ENCODE results near the gene GRIN1.

The GRIN1 gene

DNA sequence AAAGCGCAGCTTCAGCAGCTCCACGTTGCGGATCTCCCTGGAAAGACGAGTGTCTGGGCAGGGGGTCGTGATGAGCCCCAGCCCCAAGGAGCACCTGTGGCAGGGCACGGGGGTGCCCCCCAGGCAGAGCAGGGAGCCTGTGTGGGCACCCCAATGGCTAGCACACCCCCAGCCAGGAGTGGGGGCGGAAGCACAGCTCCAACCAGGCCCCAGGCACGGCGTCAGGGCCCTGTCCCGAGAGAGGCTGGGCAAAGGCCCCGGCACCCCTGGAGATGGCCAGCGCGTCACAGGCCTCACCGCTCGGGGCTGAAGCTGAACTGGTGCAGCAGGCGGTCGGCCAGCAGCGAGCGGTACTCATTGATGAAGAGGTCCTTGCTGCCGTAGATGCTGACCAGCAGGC lies 41.5 kb downstream of the GRIN1 start:
- DNase-seq = no peak

DNA sequence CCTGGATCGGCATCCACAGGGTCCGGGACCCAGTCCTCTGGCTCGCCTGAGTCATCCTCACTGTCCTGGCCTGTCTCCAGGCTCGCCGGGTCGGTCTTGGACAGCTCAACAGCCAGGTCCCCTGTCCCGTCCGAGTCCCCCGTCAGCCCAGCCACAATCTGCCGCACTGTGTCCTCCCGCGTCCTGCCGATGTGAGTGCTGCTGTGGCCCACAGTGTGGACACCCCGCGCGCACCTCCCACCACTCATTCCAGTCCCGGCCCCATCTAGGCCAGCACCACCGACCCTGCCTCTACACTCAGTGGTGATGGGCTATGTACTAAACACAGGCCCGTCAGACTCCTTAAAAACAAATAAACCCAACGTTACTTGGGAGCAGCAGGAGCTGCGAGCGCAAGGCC lies 42.7 kb downstream of the GRIN1 start:
- no peak for DNase-seq

DNA sequence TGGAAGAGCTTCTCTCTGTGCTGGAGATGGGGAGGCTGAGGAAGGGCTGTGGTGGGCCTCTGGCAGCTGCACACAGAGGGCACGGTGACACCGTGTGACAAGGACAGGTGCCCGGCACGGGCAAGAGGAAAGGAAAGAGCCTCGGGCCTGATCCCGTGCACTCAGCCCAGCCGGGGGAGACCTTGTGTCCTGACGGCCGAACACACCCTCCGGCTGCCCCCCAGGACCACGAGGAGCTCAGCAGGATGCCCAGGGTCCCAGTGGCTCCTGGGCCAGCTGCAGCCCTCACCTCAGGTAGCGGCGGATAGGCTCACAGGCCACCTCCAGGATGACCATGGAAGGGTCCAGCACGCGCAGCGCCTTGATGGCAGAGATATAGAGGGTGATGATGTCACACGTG lies 43.9 kb downstream of the GRIN1 start:
- no peak for DNase-seq

DNA sequence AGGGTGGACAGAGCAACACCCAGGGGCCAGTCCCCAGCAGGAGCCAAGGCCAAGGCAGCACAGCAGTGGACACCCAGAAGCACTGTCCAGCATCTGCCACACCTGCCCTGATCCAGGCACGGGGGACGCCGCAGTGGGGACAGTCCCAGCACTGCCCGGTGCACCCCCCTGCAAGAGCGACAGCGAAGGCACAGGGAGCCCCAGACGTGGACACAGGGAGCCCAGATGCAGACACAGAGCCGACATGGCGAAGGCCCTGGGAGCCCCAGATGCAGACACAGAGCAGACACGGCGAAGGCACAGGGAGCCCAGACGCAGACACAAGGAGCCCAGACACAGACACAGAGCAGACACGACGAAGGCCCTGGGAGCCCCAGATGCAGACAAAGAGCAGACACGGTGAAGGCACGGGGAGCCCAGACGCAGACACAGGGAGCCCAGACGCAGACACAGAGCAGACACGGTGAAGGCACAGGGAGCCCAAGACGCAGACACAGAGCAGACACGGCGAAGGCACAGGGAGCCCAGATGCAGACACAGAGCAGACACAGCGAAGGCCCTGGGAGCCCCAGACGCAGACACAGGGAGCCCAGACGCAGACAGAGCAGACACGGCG lies 45.1 kb downstream of the GRIN1 start:
- DNase-seq = no peak

DNA sequence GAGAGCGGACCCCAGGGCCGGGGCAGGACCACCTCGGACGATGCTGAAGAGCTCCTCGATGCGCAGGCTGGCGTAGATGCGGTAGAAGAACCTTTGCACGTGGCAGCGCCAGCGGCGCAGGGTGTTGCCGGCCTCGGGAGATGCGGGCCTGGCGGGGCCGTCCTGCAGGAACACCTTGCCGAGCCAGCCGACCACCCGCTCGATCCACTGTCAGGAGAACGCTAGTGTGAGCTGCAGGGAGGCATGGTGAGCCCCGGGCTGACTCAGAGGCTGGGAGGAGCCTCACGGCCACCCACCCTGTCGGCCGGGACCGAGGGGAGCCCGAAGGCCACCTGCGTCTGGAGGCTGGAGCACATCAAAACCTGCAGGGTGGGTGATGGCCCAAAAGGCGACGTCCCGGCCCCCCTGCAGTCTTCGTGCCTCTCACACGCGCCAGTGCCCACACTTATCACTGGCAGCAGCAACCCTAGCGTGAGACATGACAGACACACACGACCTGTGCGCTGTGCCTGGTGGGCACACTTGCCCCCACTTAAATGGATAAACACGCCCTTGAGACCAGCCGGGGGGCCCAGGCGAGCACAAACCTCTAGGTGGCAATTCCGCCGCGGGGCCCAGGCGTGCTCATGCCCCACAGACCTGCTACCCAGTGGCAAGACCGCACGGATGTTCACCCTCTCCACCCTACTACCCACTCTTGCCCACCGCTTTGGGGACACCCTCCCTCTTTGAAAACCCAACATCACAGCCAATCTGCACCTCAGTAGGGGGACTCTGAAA lies 46.1 kb downstream of the GRIN1 start:
- DNase-seq = no peak

DNA sequence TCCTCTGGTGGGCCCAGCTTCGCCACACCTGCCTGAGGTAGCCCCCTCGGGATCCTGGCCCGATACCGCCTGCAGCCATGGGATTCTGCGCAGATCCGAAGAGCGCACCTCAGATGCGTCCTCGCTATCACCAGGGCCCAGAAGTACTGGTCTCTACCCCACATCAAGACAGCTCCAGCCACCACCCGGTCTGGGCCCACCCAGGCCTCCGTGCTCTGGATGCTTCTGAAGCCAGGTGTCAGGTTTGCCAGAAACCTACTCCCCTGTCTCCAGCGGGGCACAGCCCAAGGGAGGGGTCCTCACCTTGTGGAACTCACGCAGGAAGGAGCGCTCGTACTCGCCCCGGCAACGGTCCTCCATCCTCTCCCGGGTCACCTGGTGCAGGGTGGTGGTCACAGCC lies 47.0 kb downstream of the GRIN1 start:
- no peak for DNase-seq

DNA sequence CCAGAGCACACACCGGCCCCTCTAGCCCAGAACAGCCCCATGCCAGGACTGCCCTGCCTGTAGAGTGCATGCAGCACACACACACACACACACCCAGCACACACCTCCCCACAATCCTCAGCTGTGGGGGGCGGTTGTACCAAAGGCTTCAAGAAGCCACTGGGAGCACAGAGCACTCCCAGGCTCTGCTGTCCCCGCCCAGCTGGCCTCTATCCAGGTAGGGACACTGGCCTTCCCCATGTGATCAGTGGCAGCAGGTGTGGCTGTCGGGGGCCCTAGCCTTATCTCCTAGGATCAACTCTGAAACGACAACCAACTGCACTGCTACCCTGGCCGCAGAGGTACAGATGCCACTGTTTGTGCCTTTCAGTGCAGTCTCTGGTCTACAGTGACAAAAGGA lies 47.4 kb downstream of the GRIN1 start:
- no peak for DNase-seq

DNA sequence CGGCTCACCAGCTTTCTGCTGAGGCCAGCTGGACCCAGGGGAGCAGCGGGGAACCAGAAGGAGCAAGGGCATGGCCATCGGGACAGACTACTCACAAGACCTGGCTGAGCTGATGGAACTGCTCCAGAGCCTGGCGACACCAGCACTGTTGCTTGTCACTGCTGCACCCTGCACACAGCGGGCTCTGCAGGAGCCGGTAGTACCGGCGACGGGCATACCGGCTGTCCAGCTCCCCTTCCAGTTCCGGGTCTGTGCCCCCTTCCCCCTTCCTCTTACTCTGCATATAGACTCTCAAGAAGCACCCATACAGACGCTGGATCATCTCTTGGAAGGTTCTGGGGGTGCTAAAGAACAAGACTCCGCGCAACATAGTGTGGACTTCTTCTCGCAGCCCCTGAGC lies 48.4 kb downstream of the GRIN1 start:
- no peak for DNase-seq

DNA sequence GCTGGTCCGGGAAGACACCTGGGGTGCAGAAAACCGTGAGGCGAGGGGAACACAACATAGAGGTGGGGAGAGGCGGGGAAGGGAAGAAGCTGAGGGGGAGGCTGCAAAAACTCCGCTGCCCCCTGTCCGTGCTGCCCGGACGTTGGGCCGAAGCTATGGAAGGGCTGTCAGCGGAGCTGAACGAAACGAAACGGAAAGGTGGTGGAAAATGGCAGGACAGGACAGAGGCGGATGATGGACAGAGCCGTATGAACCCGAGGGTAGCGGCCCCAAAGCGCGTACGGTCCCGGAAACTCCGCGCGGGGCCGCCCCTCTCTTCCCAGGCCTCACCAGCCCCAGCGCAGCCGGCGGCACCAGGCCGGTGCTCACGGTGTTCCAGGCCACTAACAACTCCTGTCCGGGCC lies 49.1 kb downstream of the GRIN1 start:
- DNase-seq = no peak

DNA sequence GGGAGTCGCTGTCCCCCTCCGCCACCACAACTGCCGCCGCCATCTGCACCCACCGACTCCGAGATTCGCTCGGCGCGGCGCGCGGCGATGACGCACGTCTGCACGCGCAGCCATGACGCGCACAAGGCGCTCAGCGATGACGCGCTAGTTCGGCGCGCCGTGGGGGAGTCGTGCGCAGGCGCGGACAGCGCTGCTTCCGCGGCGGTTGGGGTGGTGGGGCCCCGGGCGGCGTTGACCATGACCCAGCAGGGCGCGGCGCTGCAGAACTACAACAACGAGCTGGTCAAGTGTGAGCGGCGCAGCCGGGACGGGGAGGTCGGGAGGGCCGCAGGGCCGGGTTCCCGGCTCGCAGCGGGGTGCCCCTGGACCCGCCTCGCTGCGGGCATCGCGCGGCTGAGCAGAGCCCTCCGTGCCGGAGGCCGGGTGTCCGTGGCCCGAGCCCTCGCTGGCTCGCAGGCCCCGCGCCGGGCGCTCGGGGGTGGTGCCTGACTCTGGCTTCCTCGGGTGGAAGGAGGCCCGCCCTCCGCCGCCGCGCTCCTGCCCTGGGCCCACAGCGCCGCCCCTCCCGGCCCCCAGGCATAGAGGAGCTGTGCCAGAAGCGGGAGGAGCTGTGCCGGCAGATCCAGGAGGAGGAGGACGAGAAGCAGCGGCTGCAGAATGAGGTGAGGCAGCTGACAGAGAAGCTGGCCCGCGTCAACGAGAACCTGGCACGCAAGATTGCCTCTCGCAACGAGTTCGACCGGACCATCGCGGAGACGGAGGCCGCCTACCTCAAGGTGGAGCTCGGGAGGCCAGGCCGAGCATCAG lies 49.7 kb downstream of the GRIN1 start, which contains the start of the genes ANAPC2 and SSNA1:
Gene ANAPC2 (minus strand): TSS at position 71 of the 807 bp plus-strand sequence. CDS start 28 bp downstream, at position 43.
Gene SSNA1 (plus strand): TSS at position 187 of the 807 bp plus-strand sequence. CDS start 51 bp downstream, at position 238.
- peak; percentile 44 for DNase-seq

DNA sequence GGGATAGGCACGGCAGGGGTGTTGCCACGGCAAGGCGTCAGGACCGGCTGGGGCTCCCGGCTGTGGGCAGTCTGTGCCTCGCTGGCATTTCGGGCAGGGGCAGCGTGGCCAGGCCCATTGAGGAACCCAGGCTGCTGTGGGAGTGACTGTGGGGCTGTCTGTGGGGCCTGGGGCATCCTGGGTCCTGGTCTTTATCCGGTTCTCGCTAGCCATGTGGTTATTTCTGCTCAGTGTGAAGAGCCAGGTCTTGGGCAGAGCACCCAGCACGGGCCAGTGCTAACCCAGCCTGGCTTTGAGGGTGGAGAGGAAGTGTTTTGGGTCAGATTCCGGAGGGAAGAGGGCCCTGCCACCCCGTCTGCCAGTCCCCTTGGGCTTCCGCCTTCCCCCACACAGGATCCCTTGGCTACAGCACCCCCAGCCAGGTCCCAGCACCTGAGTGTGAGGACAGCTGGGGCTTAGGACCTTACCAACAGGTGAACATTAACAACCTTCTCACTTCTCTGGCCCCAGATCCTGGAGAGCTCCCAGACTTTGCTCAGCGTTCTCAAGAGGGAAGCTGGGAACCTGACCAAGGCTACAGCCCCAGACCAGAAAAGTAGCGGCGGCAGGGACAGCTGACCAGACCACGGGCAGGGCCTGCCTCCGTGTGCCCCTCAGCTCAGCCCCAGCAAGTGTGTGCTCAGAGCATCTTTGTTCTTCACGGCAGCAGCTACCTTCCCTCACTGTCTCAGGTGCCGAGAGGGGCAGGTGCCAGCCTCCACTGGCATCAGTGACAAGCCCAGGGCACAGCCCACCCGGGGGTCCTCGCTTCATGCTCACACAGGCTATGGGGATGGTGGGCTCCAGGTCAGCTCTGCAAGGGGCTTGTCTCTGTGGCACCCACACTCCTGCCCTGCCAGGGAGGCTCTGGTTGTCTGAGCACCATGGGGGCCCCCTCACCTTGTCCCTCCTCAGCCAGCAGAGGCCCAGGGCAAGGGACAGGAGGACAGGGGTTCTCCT lies 50.6 kb downstream of the GRIN1 start:
- no peak for DNase-seq

DNA sequence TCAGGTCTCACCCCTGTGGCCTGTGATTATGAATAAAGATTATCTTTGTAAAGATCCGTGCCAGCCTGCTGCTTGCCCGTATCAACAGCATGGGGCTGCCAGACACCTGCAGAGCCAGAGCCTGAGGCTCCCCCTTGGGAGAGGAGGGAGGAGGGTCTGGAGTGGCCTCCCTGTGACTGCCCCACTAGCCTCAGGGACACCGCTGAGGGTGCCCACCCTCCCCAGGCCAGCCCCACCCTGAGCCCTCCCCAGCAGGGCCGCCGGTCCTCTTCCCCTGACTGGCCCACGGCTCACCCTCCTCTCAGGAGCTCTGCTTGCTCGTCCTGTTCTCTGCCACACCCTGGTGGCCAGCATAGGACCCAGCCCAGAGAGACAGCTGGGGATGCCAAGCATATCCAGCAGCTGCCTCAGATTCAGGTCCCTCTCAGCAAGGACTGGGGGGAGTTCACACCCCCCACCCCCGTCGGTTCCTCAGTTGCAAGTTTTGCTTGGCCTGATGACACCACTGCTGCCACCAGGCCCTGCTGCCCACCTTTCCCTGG lies 51.4 kb downstream of the GRIN1 start:
- no peak for DNase-seq

DNA sequence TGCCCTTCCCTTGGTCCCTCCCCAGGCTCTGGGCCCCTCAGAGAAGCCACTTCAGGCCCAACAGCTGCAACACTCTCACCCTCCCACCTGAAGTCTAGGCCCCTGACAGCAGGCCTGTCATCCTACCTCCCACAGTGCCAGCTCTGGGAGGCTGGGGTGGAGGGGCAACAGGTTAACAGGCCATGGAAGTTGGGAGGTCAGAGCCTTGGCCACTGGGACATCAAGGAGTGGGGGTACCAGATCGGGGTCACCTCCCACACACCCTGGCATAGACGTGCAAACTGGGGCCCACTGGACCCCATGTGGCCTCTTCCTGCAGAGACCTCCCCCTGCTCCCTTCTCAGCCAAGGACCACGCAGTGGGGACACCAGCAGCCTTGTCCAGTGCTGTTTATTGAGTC lies 52.3 kb downstream of the GRIN1 start:
- no peak for DNase-seq

DNA sequence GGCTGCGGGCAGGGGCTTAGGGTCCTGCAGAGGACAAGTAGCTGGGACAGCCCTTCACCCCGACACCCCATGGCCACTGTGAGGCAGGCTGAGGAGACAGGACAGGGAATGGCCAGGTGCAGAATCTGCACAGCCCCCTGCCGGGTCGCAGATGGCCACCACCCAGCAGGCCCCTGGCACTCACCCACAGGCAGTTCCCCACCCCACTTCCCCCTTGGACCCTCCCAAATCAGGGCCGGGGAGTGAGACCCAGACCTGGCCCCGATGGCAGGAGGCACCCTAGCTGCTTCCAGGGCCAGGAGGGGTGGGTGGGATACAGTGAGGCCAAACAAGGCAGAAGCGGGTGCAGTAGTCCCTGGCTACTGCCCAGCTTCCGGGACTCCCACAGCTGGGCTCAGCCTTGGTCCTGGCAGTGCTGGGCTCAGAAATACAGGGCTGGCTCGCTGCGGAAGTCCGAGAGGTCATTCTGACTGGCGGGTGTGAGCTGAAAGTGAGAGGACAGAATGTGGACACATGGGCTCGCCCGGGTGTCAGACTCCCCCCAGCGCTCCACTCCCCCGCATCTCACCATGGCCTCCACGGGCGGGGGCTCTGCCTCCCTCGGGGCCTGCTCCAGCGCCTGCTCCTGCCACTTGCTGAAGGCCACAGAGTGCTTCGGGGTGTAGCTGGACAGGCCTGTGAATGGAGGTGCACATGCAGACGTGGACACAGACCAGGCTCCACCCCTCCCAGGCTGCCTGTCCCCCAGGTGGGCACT lies 52.9 kb downstream of the GRIN1 start:
- DNase-seq = no peak

DNA sequence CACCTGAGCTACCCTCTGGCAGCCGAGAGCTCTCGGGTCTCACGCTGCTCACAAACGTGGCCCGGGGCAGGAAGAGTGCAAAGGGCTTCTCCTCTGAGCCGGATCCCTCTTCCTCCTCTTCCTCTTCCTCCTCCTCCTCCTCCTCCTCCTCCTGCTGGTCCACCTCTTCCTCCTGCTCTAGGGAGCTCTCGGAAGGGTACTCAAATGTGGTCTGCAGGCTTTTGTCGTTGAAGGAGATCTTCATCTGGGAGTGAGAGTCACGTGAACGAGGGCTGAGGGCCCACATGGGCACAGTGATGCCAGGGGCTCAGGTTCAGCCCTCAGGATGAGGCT lies 53.5 kb downstream of the GRIN1 start:
- DNase-seq = no peak

DNA sequence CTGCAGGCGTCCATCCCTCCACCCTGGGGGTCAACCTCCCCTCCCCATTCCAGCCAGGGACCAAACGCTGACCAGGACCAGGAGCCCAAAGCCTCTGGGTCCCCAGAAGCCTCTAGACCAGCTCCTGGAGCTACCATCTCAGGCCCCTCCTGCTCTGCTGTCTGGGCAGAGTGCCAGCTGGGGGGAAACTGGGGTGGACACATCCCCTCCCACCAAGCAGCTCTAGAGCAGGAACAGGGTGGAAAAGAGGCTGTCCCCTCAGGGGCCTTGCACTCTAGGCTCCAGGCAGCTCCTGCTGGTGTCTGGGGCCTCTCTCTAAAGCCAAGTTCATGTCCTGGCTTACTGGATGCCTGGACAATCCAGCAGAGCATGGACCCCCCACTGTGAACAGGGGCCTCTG lies 53.9 kb downstream of the GRIN1 start:
- DNase-seq = no peak

DNA sequence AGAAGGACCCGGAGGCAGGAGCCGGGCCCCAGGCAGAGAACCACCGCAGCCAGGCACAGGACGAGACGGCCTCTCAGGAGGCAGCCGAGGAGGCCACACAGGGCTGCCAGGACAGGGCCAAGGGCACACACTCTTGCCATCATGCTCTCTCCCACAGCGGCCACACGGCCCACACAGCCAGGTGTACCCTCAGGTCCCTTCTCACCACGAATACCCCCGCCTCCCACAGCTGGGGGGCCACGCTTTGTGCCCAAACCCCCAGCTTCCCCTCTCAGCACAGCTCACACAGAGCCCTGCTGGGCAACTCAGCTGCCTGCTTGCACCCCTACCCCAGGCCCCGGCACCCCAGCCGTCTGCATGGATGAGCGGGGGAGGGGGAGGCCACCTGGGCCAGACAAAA lies 54.8 kb downstream of the GRIN1 start:
- DNase-seq = no peak

DNA sequence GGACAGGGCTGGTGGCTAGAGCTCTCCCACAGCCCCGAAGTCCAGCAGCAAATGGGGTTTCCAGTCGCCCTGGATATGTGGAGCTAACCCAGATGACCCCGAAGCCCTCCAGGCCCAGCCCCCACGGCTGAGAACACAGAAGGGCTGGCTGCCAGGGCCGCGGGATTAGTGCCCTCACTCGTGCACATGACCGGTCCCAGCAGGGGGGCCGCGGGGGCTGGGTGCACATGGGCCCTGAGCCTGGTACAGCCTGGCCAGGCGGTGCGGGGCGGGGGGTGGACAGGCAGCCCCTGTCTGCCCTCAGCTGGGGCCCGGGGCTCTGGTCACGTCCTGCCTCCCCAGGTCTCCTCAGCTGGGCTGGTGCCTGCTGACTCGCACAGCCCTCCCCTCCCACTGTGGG lies 55.4 kb downstream of the GRIN1 start:
- DNase-seq = no peak

DNA sequence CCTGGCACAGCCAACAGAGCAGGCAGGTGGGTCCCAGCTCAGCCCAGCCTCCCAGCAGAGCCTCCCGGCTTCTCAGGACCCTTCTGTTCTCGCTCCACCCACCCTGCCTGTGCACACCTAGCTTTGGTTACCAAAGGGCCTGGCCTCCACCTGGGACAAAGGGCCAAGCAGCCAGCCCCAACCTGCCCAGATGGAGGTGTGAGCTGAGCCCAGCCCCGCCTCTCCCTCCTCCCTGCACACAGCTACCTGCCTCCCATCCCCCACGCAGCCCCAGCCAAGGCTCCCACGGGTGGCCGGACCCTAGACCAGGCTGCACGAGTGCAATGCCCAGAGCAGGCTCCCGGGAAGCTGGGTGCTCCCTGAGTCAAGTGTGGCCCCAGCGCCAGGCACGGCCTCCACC lies 56.0 kb downstream of the GRIN1 start:
- no peak for DNase-seq

DNA sequence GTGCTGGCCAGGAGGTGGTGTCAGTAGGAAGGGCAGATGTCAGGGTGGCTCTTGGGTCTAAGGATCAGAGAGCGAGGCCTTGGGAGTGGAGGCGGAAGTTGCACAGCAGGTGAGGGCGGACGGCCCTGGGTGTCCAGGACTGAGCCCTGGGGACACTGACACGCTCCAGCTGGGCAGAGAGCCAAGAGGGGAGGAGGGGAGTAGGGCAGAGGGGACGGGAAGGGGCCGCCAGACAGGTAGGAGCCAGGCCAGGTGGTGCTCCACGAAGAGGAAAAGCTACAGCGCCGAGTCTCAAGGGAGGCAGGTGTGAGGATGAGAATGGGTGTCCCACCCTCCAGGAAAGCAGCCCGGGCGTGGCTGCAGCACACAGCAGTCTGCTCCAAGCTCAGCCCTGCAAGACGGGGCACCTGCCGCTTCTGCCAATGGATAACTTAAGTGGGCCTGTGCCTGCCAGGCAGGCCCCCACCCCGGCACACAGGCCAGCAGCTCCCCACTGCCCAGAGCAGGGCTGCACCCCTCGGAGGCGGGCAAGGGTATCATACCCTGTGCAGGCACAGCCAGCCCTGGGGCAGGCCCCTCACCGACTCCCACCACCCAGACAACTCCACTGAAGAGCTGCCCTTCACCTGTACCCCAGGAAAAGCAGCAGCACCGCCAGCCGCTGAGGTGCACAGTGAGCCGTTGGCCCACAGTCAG lies 56.7 kb downstream of the GRIN1 start:
- DNase-seq = no peak

Measured in NCI-H1694 (cell line).